GM19043 (cell line): ENCODE measurements around the gene ANKFN1.

ENCODE experiments used
- ATAC-seq: cut with Tn5 transposase; IDR thresholded peaks from one replicate; pipeline ENCODE4 v1.9.1; 2021; ENCODE audit warnings: low read depth; ENCODE audit not compliant: unreplicated experiment

Gene ANKFN1

DNA sequence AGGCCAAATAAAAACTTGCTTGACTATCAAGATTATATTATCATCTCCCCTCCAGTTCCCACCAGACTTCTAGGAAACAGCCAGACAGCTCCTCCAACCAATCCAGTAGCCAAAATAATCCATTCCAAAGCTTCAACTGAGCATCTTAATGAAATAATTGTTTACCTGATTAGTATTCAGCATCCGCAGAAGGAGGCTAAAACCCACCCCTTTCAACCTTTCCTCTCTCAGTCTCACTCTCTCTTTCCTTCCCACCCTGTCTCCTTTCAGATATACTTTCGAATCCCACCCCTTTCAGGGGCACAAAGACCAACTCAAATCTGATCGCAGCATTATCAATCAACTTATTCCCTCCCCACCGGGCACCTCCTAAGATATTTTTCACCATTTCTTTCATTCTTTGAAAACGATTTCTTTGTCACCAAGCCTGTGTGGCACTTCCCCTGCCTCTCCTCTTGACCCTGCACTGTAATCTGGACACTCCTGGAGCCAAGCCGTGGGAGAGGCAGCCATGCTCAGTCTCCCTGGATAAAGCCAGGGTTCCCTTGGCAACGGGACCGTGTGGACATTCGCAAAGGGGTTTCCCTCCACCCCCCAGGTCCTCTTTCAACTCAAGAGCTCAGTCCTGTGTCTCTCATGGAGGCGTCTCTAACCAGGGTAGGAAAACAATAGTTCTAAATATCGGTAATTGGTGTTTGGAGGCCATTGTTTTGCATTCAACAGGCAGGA is at the start of gene ANKFN1:
TSS of gene ANKFN1 (plus strand) at position 602 of the 729 bp plus-strand sequence. CDS start 59,193 bp downstream, outside the sequence.
- ATAC-seq: no peak

DNA sequence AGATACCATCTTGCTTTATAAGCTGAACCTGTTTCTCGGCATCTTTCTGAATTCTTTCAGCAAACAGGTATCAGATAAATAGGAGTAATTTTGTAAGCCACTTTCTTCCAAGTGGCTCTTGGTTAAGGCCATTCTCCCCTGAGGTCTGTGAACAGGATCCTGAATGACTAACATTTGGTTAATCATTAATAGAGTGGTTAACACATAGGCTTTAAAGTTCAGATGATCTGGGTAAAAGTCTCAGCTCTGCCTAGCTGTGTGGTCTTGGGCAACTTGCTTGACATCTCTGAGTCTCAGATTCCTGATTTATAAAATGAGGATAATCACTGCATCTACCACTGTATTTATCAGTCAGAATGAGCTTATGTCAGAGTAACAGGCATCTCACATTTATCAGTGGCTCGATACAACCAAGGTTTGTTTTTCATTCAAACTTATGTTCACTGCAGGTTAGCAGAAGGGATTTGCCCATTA is 44.4 kb upstream of the ANKFN1 start:
- peak; percentile 93 for ATAC-seq

DNA sequence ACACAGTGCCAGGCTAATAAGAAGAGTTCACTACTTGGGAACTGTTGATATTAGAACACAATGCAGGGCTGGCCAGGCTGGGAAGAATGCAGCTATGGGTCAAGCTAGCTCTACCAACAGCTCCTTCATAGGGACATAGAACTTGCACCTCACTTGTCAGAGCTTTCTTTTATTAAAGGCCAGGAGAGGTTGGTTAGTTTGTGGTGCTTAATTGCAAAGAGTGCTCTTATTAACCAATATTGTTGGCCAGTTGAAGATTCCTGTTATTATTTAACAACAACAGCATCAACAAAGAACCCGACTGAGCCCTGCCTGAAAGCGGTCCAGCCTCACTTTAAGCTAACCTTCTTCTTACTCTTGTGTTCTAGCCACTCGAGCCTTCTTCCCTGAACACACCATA is 43.4 kb upstream of the ANKFN1 start:
- ATAC-seq: no peak

- no peak for ATAC-seq
Observed at GRCh38 chr17:56110463-56111135, 42.7 kb upstream of the ANKFN1 start.

- no peak for ATAC-seq
Observed at GRCh38 chr17:56111706-56112485, 41.4 kb upstream of the ANKFN1 start.

- ATAC-seq: no peak
Observed at GRCh38 chr17:56113486-56113885, 39.8 kb upstream of the ANKFN1 start.

- no peak for ATAC-seq
Observed at GRCh38 chr17:56114469-56114868, 38.8 kb upstream of the ANKFN1 start.

DNA sequence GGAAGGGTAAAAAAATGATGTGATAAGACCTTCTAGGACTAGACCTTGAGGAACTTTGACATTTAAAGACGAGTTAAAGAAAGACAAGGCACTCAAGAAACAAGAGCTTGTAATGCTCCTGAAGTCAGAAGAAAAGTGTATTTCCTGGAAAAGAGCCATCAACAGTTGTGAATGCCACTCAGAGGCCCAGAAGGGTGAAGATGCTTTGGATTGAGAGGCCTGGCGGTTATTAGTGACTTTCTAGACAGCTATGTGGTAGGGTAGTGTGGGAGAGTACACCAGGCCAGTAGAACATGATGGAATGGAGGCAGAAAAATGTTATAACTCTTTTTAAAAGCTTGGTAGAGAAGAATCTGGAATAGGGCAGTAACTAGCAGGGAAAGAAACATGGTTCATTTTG is 34.1 kb upstream of the ANKFN1 start:
- no peak for ATAC-seq

DNA sequence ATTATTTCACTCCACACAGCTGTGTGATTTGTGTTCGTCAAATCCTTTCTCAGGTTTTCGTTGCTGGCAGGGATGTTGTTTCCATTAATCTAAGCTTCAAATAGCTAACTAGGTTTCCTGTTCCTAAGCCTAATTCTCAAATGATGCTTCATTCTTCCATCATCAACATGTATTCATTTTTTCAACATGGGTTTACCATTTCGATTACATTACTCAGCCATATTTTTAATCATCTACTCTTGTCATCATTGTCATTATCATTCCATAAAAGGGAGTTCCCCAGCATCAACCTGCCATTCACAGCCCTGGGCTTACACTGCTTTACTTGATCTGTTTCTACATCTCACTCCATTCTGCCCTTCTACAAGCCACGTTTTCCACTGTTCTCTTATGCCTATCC is 33.3 kb upstream of the ANKFN1 start:
- ATAC-seq: no peak

GRCh38 chr17:56121191-56122051 is 31.9 kb upstream of the ANKFN1 start:
- no peak for ATAC-seq

GRCh38 chr17:56125830-56126819 is 27.1 kb upstream of the ANKFN1 start:
- ATAC-seq: no peak

DNA sequence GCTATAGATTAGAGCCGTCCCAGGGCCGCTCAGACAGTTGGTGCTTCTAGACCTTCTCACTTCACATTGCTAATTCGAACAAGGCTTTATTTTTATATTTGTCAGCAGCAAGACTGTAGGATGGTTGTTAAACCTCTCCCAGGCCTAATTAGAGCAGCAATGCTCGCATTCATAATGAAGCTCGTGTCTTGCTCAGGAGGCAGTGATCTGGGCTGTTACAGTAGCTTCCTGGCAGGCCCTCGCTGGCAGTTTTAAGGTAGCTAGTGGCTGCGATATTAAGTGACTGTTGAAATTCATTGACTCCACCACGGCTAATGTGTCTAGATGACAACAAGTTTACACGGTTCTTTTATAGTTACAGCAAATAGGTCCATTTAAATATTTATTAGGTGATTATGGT is 23.2 kb upstream of the ANKFN1 start:
- ATAC-seq: no peak

DNA sequence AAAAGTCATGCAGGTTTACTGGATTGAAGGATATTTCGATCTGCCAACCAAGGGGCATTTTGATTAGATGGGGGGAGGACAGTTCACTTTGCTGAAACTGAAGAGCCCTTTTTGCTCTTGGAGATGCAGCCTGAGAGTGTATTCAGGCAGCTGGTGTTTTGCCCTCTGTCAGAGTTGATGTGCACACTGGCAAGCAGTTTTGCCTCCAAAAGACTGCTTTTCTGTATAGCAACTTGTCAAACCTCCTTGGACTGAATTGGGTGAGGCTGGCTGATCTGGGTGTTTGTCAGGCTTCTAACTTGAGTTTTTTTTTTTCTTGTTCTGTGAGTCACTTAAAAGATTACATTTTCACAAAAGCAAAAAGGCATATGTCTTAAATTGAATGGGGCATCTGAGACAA is 22.6 kb upstream of the ANKFN1 start:
- ATAC-seq: no peak

DNA sequence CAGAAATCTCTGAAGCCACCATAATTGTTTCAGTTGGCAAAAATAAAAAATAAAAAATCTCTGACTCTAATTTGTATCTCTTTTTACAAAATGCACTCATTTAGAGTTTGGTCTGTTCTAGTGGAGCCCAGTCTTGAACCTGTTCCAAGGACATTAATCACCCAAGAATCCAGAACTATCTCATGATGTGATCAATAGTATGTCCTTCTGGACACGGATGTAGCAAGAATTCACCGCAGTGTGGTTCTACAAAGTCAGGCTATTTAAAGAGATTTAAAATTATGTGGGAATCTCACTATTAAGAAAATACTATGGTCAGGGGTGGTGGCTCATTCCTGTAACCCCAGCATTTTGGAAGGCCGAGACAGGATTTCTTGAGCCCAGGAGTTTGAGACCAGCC is 21.8 kb upstream of the ANKFN1 start:
- ATAC-seq: no peak

DNA sequence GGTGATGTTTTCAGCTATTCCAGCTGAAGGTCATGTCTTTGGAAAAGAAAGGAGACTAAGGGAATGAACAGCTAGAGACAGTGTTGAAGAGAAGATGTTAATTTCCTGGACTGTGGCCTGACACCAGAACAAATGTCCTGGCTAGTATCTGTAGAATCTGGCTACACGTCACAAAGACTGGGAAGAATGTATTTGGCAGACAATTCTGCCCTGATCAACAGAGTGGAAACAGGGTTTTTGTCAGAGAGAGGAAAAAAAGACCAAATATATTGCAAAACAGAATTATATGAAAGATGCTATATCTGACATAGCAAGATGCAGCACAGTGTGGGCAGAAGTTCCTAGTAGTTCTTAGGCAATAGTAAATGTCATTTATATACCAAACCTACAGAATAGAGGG is 17.0 kb upstream of the ANKFN1 start:
- no peak for ATAC-seq

DNA sequence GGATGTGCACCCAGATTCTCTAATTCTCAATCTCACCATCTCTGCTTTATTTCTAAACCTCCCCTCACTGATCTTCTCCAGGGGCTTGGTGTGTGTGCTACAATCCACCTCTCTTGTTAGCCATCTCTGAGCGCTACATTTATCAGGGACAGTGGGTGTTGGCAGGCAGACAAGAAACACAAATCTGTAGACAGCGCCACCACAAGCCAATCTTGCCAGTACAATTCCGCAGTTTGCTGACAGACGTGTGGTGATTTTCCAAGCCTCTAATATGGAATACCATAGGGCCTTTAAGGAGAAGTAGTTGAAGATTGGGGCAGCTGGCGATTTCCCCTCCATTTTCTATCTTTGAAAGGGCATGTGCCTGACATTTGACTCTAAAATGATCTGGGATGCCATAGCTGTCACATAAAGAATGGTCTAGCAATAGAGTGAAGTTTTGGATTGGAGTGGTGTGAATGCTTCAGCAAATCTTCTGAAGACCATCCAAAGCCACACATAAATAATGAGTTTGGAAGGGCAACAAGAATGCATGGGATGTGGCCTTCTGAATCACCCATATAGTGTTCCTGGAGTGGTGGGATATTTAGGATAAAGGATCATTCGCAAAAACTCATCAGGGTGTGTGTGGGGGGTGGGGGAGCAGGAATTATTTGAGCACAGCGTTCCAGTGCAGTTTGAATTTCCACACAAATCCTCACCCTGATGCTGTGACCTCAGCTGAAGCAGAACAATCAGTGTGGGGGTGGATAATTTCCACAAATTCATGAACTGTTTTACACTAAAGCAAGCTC is 12.0 kb upstream of the ANKFN1 start:
- no peak for ATAC-seq

DNA sequence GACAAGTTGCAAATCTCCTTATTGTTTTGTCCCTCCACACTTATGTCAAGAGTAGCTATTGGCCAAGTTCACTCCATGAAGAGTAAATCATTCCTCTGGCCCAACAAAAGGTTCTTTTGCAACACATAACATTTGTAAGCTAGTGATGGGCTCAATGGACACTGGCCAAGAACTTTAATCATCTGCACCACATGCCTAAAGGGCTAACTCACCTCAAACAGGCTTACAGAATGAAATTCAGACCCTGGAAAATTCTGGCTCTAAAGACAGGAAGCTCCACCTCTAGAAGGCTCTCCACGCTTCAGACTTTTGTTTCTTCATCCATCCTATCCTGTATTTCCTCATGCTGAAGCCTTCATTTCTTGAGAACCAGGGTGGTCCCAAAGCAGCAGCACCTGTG is 10.9 kb upstream of the ANKFN1 start:
- ATAC-seq: no peak

DNA sequence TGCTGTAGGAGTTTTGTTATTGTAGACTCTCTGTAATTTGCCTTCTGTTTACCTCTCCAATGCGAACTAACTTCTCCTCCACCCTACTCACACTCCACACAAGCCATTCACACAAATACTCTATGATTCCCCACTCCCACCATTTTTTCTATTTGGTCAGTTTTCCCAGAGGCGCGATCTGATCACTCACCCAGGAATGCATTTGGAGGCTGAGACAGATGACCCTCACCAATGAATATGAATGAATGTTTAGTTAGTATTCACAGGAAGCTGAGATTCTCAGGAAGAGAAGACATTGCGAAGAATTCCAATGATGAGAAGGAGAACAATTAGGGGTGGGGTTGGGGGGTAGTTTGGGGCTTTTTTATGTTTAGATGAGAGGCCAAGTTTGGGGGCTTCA is 10.5 kb upstream of the ANKFN1 start:
- ATAC-seq: no peak
